Measurements from ENCODE around the gene MAST4.

Gene MAST4

GRCh38 chr5:67133217-67133616 lies 537.0 kb downstream of the MAST4 start:
- DNase-seq (ENCODE audit: low read depth), result no peak

GRCh38 chr5:67133776-67134175 lies 537.6 kb downstream of the MAST4 start:
- DNase-seq (ENCODE audit: low read depth), result no peak

DNA sequence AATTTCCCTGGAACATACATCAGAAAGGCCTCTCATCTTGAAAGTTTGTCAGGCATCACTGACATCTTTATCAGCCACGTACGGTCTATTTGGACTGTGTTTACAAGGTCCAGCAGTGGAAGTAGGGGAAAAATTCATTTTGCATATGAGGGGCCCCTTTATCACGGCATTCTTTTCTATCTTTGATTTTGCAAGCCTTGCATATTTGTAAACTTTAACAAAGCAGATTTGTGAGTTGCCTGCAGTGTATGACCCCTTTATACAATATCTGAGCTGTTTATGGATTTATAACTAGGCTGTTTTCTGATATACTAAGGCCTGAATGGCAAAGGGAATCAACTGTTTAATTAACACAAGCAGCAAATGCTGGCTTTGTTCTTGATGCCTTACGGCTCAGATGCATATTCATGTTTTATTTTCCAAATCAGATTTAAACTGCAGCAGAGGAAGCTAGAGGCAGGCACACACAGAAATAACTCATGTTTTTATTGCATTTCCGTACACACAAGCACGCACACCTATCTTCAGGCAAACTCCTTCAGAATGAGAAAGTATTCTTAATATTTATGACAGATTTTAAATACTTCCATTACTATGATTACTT lies 539.3 kb downstream of the MAST4 start:
- DNase-seq (ENCODE audit: low read depth), result no peak

DNA sequence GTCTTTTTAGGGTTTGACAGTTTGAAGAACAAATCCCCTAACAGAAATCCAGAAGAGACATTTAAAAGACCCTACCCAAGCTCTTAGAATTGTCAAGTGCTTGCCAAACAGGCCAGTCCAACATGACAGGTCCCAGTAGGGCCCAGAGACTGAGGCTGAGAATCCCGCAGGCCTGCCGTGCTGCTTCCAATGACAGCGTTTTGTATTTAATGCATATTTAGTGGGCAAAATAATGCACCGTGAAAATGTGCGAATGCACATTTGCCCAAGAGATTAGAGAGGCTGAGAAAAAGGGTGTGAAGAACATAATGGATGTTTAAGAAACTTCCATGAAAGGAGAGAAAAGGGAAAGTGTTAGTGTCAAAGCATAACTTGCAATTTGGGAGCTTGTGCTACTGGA lies 542.8 kb downstream of the MAST4 start:
- no peak for DNase-seq (ENCODE audit: low read depth)

DNA sequence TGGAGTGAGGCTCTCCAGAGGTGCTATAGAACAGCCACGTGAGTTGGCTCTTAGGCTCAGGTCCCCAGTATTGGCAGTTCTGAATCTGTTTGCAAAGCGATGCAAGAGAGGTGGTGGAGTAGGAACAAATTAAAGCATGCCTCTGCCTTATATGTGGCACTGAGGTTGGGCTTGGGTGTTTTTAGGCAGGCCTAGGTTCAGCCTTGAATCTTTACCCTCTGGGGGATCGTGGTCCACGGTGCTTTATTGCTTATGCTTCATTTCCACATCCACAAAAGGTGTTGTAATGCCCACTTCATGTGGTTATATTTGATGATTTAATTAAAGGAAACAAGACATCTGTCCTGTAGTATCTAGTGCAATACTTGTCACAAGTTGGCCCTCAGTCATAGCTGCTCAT lies 544.2 kb downstream of the MAST4 start:
- DNase-seq (ENCODE audit: low read depth), result no peak

DNA sequence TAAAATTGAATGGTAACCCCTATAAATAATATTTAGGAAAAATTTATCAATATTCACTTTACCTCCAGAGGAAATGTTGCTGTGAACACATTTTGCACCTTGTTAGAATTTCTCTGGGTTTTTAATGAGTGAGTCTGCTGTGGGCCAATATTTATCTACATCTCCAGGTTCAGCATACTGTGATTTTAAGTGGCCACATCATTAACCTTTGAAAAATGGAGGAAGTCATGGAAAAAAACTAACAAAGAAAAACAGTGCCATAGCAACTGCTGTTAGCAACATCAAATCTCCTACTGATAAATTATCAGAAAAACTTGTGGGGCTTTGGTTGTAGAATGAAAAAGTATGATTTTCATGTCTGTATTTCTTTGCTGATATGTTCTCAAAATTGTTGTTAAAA lies 545.5 kb downstream of the MAST4 start:
- DNase-seq (ENCODE audit: low read depth), result no peak

DNA sequence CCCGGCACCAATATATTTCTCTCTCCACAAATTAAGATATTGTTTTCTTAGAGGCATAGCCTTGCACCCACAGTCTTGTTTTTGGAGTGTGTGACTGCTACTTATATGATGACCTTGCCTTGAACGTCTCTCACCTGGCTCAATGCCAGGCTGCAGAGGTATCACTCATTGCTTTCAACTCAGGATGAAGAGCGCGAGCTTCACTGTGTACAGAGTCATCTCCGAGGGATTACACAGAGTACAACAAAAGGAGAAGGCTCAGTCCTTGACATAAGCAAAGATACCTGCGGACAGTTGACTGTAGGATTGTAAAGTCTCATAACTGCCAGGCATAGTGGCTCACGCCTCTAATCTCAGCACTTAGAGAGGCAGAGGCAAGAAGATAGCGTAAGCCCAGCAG lies 546.6 kb downstream of the MAST4 start:
- DNase-seq (ENCODE audit: low read depth), result no peak

GRCh38 chr5:67143549-67143948 lies 547.4 kb downstream of the MAST4 start:
- no peak for DNase-seq (ENCODE audit: low read depth)

DNA sequence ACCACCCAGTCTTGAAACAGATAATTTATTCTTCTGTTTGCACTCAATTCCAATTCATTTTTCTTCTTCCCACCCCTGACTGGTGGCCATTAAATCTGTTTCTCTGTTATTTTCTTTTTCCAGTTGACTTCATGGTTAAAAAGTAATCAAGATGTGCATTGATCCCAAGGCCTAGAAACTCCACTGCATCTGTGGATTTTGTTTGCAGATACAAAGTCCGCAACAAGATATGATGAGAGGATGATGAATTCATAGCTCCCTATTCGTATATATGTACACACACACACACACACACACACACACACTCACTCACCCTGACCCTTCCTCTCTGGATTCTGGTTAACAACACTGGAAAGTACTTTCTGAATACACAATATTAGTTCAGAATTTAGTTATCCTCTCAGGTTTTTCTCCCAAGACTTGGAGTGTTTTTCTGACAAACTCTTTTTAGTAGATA lies 548.0 kb downstream of the MAST4 start:
- no peak for DNase-seq (ENCODE audit: low read depth)

DNA sequence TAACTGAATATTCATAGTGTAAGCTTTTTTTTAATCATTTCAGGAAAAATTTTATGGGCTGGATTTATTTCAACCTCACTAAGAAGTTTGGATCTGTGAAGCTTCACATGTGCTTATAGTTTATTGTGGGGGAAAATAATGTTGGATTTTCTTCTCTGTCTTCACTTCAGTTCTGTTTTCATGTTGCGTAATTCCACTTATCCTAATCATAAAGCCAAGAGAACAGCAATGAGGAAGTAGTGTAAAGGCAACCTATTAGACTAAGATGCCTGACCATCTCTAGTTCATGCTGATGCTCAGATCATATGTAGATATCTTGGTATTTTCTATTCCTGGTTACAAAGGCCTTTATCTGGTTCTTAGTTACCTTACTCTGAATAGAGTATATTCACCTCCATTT lies 550.4 kb downstream of the MAST4 start:
- no peak for DNase-seq (ENCODE audit: low read depth)

GRCh38 chr5:67146981-67147380 lies 550.8 kb downstream of the MAST4 start:
- no peak for DNase-seq (ENCODE audit: low read depth)

DNA sequence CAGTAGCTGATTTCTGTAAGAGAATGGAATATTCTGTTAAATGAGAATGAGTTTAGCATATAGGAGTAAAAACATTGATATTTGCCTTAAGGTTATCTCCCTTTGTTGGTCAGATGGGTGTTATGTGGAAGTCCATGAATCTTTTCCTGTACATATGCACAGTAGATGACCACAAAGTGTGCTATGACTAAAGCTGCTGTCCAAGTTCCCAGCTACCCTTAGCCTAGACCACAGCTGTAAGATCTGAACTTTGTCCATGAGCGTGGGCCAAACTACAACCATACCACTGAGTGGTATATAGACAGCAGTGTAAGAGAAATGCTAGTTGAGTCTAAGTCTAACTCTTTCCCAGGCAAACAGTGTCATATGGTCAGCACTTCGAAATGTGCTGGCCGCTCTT lies 551.6 kb downstream of the MAST4 start:
- DNase-seq (ENCODE audit: low read depth), result no peak

- no peak for DNase-seq (ENCODE audit: low read depth)
Observed at GRCh38 chr5:67149057-67149950, 553.1 kb downstream of the MAST4 start.

DNA sequence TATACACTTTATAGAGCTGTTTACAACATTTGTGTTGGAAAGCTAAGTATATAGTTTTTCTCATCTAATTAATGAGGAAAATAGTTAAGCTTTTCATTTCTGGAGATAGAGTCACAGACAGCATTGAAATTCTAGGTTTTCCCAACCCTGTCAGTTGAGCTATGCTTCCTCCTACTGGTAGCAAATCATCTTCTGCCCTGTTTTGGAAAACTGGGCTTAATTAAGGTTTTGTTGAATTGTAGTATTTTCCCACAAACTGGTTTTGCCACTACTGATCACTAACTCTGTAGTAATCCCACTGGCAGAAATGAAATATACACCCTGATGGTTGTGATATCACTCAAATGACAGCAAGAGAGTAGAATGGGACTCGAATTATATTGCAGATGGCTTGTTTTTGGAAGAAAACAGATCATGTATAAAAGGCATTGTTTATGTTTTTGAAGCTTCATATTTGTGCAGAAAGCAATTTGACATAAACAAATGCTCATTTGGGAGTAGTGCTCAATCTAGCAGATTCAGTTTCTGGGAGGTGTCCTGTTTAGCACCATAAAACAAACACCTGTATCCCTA lies 553.8 kb downstream of the MAST4 start:
- no peak for DNase-seq (ENCODE audit: low read depth)

GRCh38 chr5:67152400-67152799 lies 556.2 kb downstream of the MAST4 start:
- no peak for DNase-seq (ENCODE audit: low read depth)

DNA sequence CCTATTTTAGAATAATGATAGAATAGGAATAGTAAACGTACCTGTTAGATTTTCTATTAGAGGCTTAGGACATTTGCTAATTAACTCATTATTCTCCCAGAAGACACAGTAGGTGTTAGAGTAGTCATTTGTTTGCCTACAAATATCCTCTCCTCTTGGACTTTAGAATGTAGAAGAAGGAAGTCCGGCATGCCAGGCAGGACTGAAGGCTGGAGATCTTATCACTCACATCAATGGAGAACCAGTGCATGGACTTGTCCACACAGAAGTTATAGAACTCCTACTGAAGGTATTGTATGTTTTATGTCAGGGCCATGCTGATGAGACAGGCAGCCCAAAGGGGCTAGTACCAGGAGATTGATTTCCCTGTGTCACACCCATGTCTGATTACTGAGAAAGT lies 557.1 kb downstream of the MAST4 start:
- DNase-seq (ENCODE audit: low read depth), result no peak

- no peak for DNase-seq (ENCODE audit: low read depth)
Observed at GRCh38 chr5:67154556-67155206, 558.5 kb downstream of the MAST4 start.

GRCh38 chr5:67156976-67157583 lies 560.9 kb downstream of the MAST4 start:
- peak; percentile 8 for DNase-seq (ENCODE audit: low read depth)

DNA sequence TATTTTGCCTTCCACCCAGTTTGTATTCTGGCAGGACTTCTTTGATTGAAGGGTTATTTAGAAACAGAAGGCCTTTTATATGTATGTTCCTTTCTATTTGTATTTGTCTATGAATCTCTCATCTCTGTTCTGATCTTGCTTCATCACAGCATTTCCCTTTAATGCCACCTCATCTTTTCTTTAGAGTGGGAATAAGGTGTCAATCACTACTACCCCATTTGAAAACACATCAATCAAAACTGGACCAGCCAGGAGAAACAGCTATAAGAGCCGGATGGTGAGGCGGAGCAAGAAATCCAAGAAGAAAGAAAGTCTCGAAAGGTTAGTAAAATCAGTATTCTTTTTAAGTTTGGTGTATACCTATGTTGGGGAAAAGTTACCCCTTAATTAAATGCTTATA lies 564.1 kb downstream of the MAST4 start:
- DNase-seq (ENCODE audit: low read depth), result no peak

GRCh38 chr5:67160985-67161384 lies 564.8 kb downstream of the MAST4 start:
- peak; percentile 9 for DNase-seq (ENCODE audit: low read depth)

GRCh38 chr5:67161767-67162166 lies 565.6 kb downstream of the MAST4 start:
- no peak for DNase-seq (ENCODE audit: low read depth)

DNA sequence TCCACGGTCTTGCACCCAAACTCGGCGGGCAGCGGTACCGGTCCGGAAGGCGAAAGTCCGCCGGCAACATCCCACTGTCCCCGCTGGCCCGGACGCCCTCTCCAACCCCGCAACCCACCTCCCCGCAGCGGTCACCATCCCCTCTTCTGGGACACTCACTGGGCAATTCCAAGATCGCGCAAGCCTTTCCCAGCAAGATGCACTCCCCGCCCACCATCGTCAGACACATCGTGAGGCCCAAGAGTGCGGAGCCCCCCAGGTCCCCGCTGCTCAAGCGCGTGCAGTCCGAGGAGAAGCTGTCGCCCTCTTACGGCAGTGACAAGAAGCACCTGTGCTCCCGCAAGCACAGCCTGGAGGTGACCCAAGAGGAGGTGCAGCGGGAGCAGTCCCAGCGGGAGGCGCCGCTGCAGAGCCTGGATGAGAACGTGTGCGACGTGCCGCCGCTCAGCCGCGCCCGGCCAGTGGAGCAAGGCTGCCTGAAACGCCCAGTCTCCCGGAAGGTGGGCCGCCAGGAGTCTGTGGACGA lies 567.1 kb downstream of the MAST4 start:
- no peak for DNase-seq (ENCODE audit: low read depth)
